ENCODE measurements around the gene GTF2F2. TPM values are rescaled to one million over a fixed set of nuclear protein-coding genes. Genes with fewer than 3 reads are reported as not detected.
A peak's percentile ranks its signal among the peaks of the same experiment; 100 is the strongest.

The GTF2F2 gene
- total RNA-seq, 1 donor from 2014 or later, result 30.0 TPM

GRCh38 chr13:45332036-45332830 is 211.9 kb downstream of the GTF2F2 start:
- no peak overlapping the region for H3K4me3 Mint-ChIP-seq
- H3K4me1 Mint-ChIP-seq, result peaks cover 75% of the 10 kb centered on the region
- peaks cover 42% of the 10 kb centered on the region for H3K36me3 Mint-ChIP-seq (ENCODE audit: low read depth)
- intact Hi-C loops (cut with micrococcal nuclease), result loop anchor here (5.0 kb wide), 1 partner anchor 35 kb away; no protein-coding TSS in a partner anchor
- H3K9me3 Mint-ChIP-seq, result no peaks in the 10 kb centered on the region
- no peak overlapping the region for H3K27ac Mint-ChIP-seq
- H3K27me3 Mint-ChIP-seq, result no peaks in the 10 kb centered on the region
- DNase-seq, result no peak

GRCh38 chr13:45332831-45333219 is 212.5 kb downstream of the GTF2F2 start:
- peaks cover 74% of the 10 kb centered on the region for H3K4me1 Mint-ChIP-seq
- intact Hi-C loops (cut with micrococcal nuclease), result loop anchor here (5.0 kb wide), 1 partner anchor 34 kb away; no protein-coding TSS in a partner anchor

GRCh38 chr13:45333251-45333976 is 213.1 kb downstream of the GTF2F2 start:
- Mint-ChIP-seq H3K27ac (no peak overlapping the region), H3K9me3 (no peaks in the 10 kb centered on the region), H3K36me3 (ENCODE audit: low read depth) (peaks cover 54% of the 10 kb centered on the region), H3K4me1 (peaks cover 78% of the 10 kb centered on the region), H3K4me3 (peak overlapping the region; percentile 99), H3K27me3 (no peaks in the 10 kb centered on the region)
- no peak for DNase-seq
- intact Hi-C loops (cut with micrococcal nuclease), result loop anchor here (5.0 kb wide), 1 partner anchor 34 kb away; no protein-coding TSS in a partner anchor

More at GRCh38 chr13:45332831-45333219, 212.5 kb downstream of the GTF2F2 start:
- H3K36me3 Mint-ChIP-seq (ENCODE audit: low read depth), result peaks cover 48% of the 10 kb centered on the region
- no peaks in the 10 kb centered on the region for H3K27me3 Mint-ChIP-seq
- H3K27ac Mint-ChIP-seq, result no peak overlapping the region
- no peaks in the 10 kb centered on the region for H3K9me3 Mint-ChIP-seq
- H3K4me3 Mint-ChIP-seq, result no peak overlapping the region
- no peak for DNase-seq

Other genes starting within 250 kb of the GTF2F2 start
- gene NUFIP1, start 131.0 kb upstream of the GTF2F2 start, total RNA-seq, result 13.3 and 13.8 TPM in 2 replicates
- gene GPALPP1, start 131.0 kb upstream of the GTF2F2 start, total RNA-seq, result 29.1 and 32.3 TPM in 2 replicates
- not detected in 2 replicates for gene KCTD4, start 80.5 kb downstream of the GTF2F2 start, total RNA-seq
- 2,188 and 2,224 TPM in 2 replicates for gene TPT1, start 220.7 kb downstream of the GTF2F2 start, total RNA-seq

All from activated CD4-positive, alpha-beta T cell treated with anti-CD3 and anti-CD28 coated beads, Interleukin-2, amount 10 ng/mL, durations not matched to agents 24 days and 14 days (primary cell).